H1 (cell line): ENCODE data around the gene GPC3.

ENCODE experiments used
- CHD1 ChIP-seq: IDR thresholded peaks from 2 replicates; pipeline ENCODE4 v1.6.1; 2012; ENCODE audit warnings: low read depth, low read length, improper control_type of control experiment
- CHD7 ChIP-seq: fragments of 300-600 bp; sonication (generic); IDR thresholded peaks from 2 replicates; pipeline ENCODE4 v1.7.1; 2012; ENCODE audit warnings: low read length, moderate library complexity, mild to moderate bottlenecking, inconsistent platforms; ENCODE audit not compliant: insufficient replicate concordance
- CTCF ChIP-seq, 3 experiments: IDR thresholded peaks; 1 replicate in 2 of 3; 2 replicates in 1 of 3; pipeline versions ENCODE4 v1.5.1 to v1.6.1; 2011; ENCODE audit warnings: low read length in 3 of 3, mild to moderate bottlenecking in 3 of 3, inconsistent platforms in 2 of 3, low read depth in 1 of 3, moderate library complexity in 1 of 3; ENCODE audit not compliant: insufficient read depth in 1 of 3; ENCODE audit errors: control extremely low read depth in 1 of 3
- EP300 ChIP-seq, 2 experiments: IDR thresholded peaks; 1 replicate in 1 of 2; 2 replicates in 1 of 2; pipeline ENCODE4 v1.6.1; 2011 to 2012; ENCODE audit warnings: low read depth in 2 of 2, low read length in 2 of 2, mild to moderate bottlenecking in 2 of 2, borderline replicate concordance in 1 of 2, inconsistent platforms in 1 of 2, moderate library complexity in 1 of 2
- JUN ChIP-seq: IDR thresholded peaks from 2 replicates; pipeline ENCODE4 v1.6.1; 2011; ENCODE audit warnings: low read depth, mild to moderate bottlenecking, improper control_type of control experiment, low read length
- JUND ChIP-seq: IDR thresholded peaks from 2 replicates; pipeline ENCODE4 v1.6.1; 2011; ENCODE audit warnings: mild to moderate bottlenecking, improper control_type of control experiment, low read length
- POLR2A ChIP-seq, 2 experiments: IDR thresholded peaks; 1 replicate in 1 of 2; 2 replicates in 1 of 2; pipeline ENCODE4 v1.6.1; 2011; ENCODE audit warnings: low read depth in 2 of 2, low read length in 2 of 2, mild to moderate bottlenecking in 2 of 2; ENCODE audit errors: control extremely low read depth in 1 of 2
- RXRA ChIP-seq: IDR thresholded peaks from 2 replicates; pipeline ENCODE4 v1.6.1; 2011; ENCODE audit warnings: low read depth, mild to moderate bottlenecking, low read length, moderate library complexity; ENCODE audit not compliant: insufficient read depth
- TAF1 ChIP-seq: IDR thresholded peaks from 2 replicates; pipeline ENCODE4 v1.6.1; 2011; ENCODE audit warnings: mild to moderate bottlenecking, low read depth, low read length
- TCF12 ChIP-seq: IDR thresholded peaks from 2 replicates; pipeline ENCODE4 v1.6.1; 2011; ENCODE audit warnings: low read depth, mild to moderate bottlenecking, low read length
- USF2 ChIP-seq: IDR thresholded peaks from 2 replicates; pipeline ENCODE4 v1.6.1; 2011; ENCODE audit warnings: low read length, improper control_type of control experiment

GRCh38 chrX:133813971-133814370 is 171.4 kb downstream of the GPC3 start:
- TF ChIP-seq CHD7 (no peak), JUND (no peak), TCF12 (no peak), POLR2A (IDR thresholded peaks at IDR 0.05; ENCODE audit: control extremely low read depth in 1 of 2, low read depth in 2 of 2, low read length in 2 of 2) (no peak), CTCF (IDR thresholded peaks at IDR 0.05; ENCODE audit: control extremely low read depth in 1 of 3, insufficient read depth in 1 of 3, low read depth in 1 of 3, low read length in 3 of 3) (no peak), CHD1 (no peak), EP300 (IDR thresholded peaks at IDR 0.05; ENCODE audit: borderline replicate concordance in 1 of 2, low read depth in 2 of 2, low read length in 2 of 2) (no peak), JUN (no peak), RXRA (no peak), USF2 (no peak), TAF1 (no peak)
